Loucy (cell line): ENCODE measurements around the gene GOLGA8R.
"Not testable (repeated sequence)": the region's sequence is repeated elsewhere in the genome, so short reads cannot be mapped to it uniquely, and the experiment has no call there.

Source experiments
- H2AFZ ChIP-seq: fragments of 200-600 bp; sonication (generic); 2 replicates; pipeline ENCODE4 v1.6.0; 2016; ENCODE audit warnings: antibody characterized with exemption, mild to moderate bottlenecking, low read length, moderate library complexity
- H3F3A ChIP-seq: fragments of 200-600 bp; 2 replicates; pipeline ENCODE4 v1.6.0; 2016; ENCODE audit warnings: antibody characterized with exemption, low read depth, mild to moderate bottlenecking
- H3K27me3 ChIP-seq: fragments of 200-600 bp; sonication (generic); 2 replicates; pipeline ENCODE4 v1.6.1; 2014; ENCODE audit warnings: low read length, mild to moderate bottlenecking; ENCODE audit not compliant: insufficient read depth, poor library complexity, severe bottlenecking
- H3K36me3 ChIP-seq: fragments of 200-600 bp; sonication (generic); 2 replicates; pipeline ENCODE4 v1.6.1; 2016; ENCODE audit warnings: low read length; ENCODE audit not compliant: insufficient read depth
- H3K4me1 ChIP-seq: fragments of 200-600 bp; sonication (generic); 2 replicates; pipeline ENCODE4 v1.5.1; 2014; ENCODE audit warnings: low read length, mild to moderate bottlenecking; ENCODE audit not compliant: insufficient read depth, poor library complexity, severe bottlenecking
- H3K4me2 ChIP-seq: fragments of 200-600 bp; sonication (generic); 2 replicates; pipeline ENCODE4 v1.6.0; 2014; ENCODE audit warnings: antibody characterized with exemption, low read length, low read depth, mild to moderate bottlenecking; ENCODE audit not compliant: poor library complexity, severe bottlenecking
- H3K4me3 ChIP-seq: fragments of 200-600 bp; sonication (generic); 2 replicates; pipeline ENCODE4 v1.5.1; 2014; ENCODE audit warnings: low read length, mild to moderate bottlenecking, mixed read lengths; ENCODE audit not compliant: poor library complexity, severe bottlenecking
- H3K79me2 ChIP-seq: fragments of 200-600 bp; sonication (generic); 2 replicates; pipeline ENCODE4 v1.6.1; 2014; ENCODE audit warnings: low read length; ENCODE audit not compliant: insufficient read depth
- H3K9ac ChIP-seq: fragments of 200-600 bp; sonication (generic); 2 replicates; pipeline ENCODE4 v1.6.0; 2014; ENCODE audit warnings: mild to moderate bottlenecking, low read depth, low read length, moderate library complexity; ENCODE audit not compliant: poor library complexity, severe bottlenecking
- H3K9me2 ChIP-seq: fragments of 200-600 bp; sonication (generic); replicated peaks from 2 replicates; pipeline ENCODE4 v1.6.1; 2016; ENCODE audit warnings: low read depth, low read length, mixed read lengths
- H3K9me3 ChIP-seq: fragments of 200-600 bp; sonication (generic); 2 replicates; pipeline ENCODE4 v1.6.1; 2014; ENCODE audit warnings: mild to moderate bottlenecking, antibody characterized with exemption, low read length, low read depth; ENCODE audit not compliant: insufficient read depth
- H4K20me1 ChIP-seq: fragments of 200-600 bp; sonication (generic); 2 replicates; pipeline ENCODE4 v1.6.0; 2014; ENCODE audit warnings: antibody characterized with exemption, low read length, mild to moderate bottlenecking; ENCODE audit not compliant: insufficient read depth, poor library complexity, severe bottlenecking

The GOLGA8R gene

DNA sequence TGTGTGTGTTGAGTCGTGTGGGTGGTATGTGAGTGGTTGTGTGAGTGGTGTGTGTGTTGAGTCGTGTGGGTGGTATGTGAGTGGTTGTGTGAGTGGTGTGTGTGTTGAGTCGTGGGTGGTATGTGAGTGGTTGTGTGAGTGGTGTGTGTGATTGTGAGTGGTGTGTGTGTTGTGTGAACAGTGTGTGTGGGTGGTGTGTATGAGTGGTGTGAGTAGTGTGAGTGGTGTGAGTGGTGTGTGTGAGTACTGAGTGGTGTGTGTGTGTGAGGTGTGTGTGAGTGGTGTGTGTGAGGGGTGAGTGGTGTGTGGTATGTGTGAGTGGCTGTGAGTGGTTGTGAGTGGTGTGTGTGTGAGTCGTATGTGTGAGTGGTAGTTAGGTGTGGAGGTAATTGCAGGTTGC is 38.2 kb downstream of the GOLGA8R start:
- H3K4me1 ChIP-seq, H3F3A ChIP-seq, H2AFZ ChIP-seq, H3K27me3 ChIP-seq, H4K20me1 ChIP-seq, H3K4me3 ChIP-seq, H3K36me3 ChIP-seq, H3K79me2 ChIP-seq, H3K9me3 ChIP-seq, H3K9me2 ChIP-seq, H3K4me2 ChIP-seq, H3K9ac ChIP-seq: not testable (repeated sequence)

DNA sequence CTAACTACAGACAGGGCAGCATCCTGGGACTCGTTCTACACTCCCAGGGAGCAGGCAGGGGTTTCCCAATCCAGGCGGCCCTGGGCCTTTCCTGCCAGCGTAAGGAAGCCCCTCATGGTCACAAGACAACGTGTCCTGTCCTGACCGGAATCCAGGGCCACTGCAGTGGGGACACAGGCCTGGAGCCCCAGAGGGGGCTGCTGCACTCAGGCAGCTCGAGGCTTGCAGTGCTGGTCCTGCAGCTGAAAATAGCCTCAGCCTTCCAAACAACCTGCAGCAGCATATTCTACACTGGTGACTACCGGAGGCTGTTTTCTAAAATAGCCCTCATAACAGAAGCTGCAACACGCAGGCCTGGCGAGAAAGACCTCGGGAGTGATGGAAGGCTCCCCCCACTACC is 39.2 kb downstream of the GOLGA8R start:
- not testable (repeated sequence) for H4K20me1 ChIP-seq, H3K79me2 ChIP-seq, H3K4me1 ChIP-seq, H2AFZ ChIP-seq, H3K9ac ChIP-seq, H3K9me2 ChIP-seq, H3K27me3 ChIP-seq, H3F3A ChIP-seq, H3K4me3 ChIP-seq, H3K9me3 ChIP-seq, H3K36me3 ChIP-seq, H3K4me2 ChIP-seq

DNA sequence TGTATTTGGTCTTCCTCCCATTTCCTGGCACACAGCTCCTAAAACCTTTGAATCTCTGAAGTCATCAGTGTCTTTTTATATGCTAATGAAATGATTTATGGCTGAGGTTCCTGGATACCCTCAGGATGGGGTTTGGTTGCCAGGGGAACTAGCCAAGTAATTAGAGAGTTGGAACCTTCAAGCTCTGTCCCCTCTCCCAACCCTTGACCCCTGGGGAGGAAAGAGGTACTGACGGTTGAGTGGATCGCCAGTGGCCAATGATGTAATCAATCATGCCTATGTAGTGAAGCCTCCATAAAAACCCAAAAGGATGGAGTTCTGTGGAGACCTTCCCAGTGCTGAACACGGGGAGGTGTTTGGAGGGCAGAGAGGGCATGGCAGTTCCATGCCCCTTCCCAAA is 45.8 kb downstream of the GOLGA8R start:
- H3K9ac ChIP-seq, H3K9me3 ChIP-seq, H3K4me1 ChIP-seq, H3K79me2 ChIP-seq, H2AFZ ChIP-seq, H3K9me2 ChIP-seq, H3K36me3 ChIP-seq, H3K4me3 ChIP-seq, H3K4me2 ChIP-seq, H3F3A ChIP-seq, H3K27me3 ChIP-seq, H4K20me1 ChIP-seq: not testable (repeated sequence)

DNA sequence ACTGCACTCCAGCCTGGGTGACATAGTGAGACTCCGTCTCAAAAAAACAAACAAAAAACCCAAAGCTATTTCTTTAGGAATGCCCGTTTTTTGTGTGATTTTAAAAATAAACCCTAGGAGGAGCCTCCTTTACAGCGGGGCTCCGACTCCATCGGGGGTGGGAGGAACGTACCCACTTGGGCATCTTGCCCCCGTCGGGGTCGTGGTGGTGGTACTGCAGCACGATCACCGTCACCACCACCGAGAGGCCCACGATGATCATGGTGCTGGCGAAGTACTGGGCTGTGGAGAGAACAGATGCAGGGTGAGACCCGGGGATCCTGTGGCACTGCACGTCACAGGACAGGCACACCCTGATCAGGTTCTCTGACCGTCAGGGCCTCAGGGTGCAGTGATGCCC is 46.8 kb downstream of the GOLGA8R start:
- not testable (repeated sequence) for H3K9me3 ChIP-seq, H3K4me3 ChIP-seq, H3K4me1 ChIP-seq, H2AFZ ChIP-seq, H3K9me2 ChIP-seq, H3F3A ChIP-seq, H3K36me3 ChIP-seq, H3K79me2 ChIP-seq, H3K4me2 ChIP-seq, H3K27me3 ChIP-seq, H4K20me1 ChIP-seq, H3K9ac ChIP-seq

DNA sequence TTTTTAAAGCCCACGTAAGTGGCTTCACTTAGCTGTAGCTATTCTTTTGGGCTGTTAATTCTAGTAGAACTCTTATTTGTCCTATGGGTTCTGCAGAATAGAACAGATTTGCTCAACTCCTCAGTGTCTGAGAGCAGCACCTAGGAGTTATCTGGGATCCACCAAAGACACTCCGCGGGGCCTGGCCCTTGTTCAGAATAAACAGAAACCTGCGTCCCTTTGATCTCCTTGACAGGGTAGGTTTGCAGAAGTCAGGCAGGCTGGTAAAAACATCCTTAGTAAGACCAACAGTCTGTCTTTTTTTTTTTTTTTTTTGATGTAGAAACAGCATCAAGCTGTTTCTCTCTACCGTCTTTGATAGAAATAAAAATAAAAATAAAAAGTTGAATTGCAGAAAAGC is 52.7 kb downstream of the GOLGA8R start:
- not testable (repeated sequence) for H3K9me3 ChIP-seq, H3K4me1 ChIP-seq, H3K36me3 ChIP-seq, H3F3A ChIP-seq, H3K27me3 ChIP-seq, H2AFZ ChIP-seq, H3K4me2 ChIP-seq, H3K9me2 ChIP-seq, H3K79me2 ChIP-seq, H3K4me3 ChIP-seq, H3K9ac ChIP-seq, H4K20me1 ChIP-seq

DNA sequence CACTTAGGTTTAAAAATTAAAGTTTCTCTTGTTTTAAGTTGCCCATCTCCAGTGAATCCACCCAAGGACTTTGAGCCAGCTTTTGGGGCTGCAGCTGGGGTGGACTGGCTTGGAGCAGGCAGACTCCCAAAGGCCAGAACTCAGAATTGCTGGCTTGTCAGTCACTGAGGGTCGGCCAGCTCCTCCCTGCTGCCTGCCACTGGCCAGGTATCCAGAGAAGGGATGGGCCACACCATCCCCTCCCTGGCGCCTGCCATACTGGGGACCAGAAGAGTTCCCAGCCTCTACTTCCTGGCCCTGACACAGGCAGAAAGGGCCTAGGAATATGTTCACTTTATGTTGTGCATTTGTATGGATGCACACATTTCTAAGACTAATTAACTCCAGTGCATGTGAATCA is 53.1 kb downstream of the GOLGA8R start:
- H2AFZ ChIP-seq, H3K9me2 ChIP-seq, H3K36me3 ChIP-seq, H4K20me1 ChIP-seq, H3K9me3 ChIP-seq, H3K4me2 ChIP-seq, H3K9ac ChIP-seq, H3K4me3 ChIP-seq, H3K79me2 ChIP-seq, H3K27me3 ChIP-seq, H3K4me1 ChIP-seq, H3F3A ChIP-seq: not testable (repeated sequence)

DNA sequence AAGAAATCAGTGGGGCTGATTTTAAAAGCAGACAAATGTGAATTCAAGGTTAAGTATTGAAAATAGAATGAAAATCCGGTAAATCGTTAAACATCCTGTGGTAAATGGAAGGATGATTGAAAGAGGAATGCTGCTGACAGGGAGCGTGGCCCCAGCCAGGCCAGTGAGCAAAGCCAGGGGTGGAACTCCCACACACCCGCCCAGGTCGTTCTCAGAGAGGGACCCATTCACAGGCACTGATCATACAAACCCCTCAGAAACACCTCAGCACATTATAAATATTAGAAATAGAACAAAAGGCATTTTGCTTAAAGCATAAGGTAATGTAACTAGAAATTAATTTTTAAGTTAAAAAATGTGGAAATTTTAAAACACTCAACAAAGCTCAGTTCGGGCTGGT is 59.0 kb downstream of the GOLGA8R start:
- H3K9ac ChIP-seq, H3K4me1 ChIP-seq, H3K79me2 ChIP-seq, H3K9me3 ChIP-seq, H3K9me2 ChIP-seq, H3K4me2 ChIP-seq, H3K27me3 ChIP-seq, H2AFZ ChIP-seq, H3F3A ChIP-seq, H3K4me3 ChIP-seq, H4K20me1 ChIP-seq, H3K36me3 ChIP-seq: not testable (repeated sequence)
